K562 (cell line): ENCODE data around the gene PTP4A2. TPM values are rescaled to one million over a fixed set of nuclear protein-coding genes. Genes with fewer than 3 reads are reported as not detected.

Experiments used
- ATAC-seq: fragments of 200-7000 bp; cut with Tn5 transposase; 3 replicates; pipeline ENCODE4 v1.9.1; 2020; ENCODE audit warnings: moderate library complexity
- BruUV-seq: library from RNA; stranded (reverse); fragments of 400-500 nt; replicated peaks from 2 replicates; lab custom pipeline; 2021; lab: Mats Ljungman, UMichigan
- CTCF ChIA-PET: fragments of 300-600 bp; formaldehyde crosslinking; extraction: SDS; loops from one replicate; lab custom pipeline; 2021; ENCODE audit warnings: low intra/inter-chr PET ratio; lab: Yijun Ruan, JAX
- POLR2A ChIA-PET: fragments of 300-600, 350-650 bp; sonication (Branson Sonifier 250); formaldehyde crosslinking; extraction: SDS; loops from one replicate; lab custom pipeline; 2021; ENCODE audit warnings: antibody characterized with exemption, inconsistent platforms; lab: Yijun Ruan, JAX
- DNase-seq, 4 experiments: peaks; one replicate each; pipeline versions ENCODE4 v3.0.0 to v3.0.0-alpha.2; 2011 to 2018; ENCODE audit warnings: low spot score in 3 of 4, mixed read lengths in 3 of 4; ENCODE audit errors: extremely low read depth in 1 of 4
- FAIRE-seq: peaks from 2 replicates; lab custom pipeline; 2011; peaks lifted over from hg19 to GRCh38; lab: Jason Lieb, UNC
- H2AFZ ChIP-seq: 2 replicates; pipeline ENCODE4 v1.6.0; 2011; ENCODE audit warnings: low read depth, low read length, control low read depth, inconsistent platforms
- H3K27ac ChIP-seq: fragments of 200-600 bp; 3 replicates; pipeline ENCODE4 v1.8.0; 2011; ENCODE audit warnings: low read depth, mild to moderate bottlenecking, control low read depth, inconsistent platforms, low read length, moderate library complexity, mixed read lengths; ENCODE audit errors: extremely low read depth
- H3K27me3 ChIP-seq, 2 experiments: fragments of 300-600 bp in 1 of 2; 2 replicates in 1 of 2; 3 replicates in 1 of 2; pipeline versions ENCODE4 v1.6.0 to v1.8.0; 2011; ENCODE audit warnings: inconsistent platforms in 2 of 2, low read length in 2 of 2, mild to moderate bottlenecking in 1 of 2, mixed read lengths in 1 of 2, moderate library complexity in 1 of 2; ENCODE audit not compliant: control insufficient read depth in 2 of 2, insufficient read depth in 2 of 2
- H3K36me3 ChIP-seq: fragments of 300-600 bp; 3 replicates; pipeline ENCODE4 v1.8.0; 2011; ENCODE audit warnings: mild to moderate bottlenecking, low read length, inconsistent platforms; ENCODE audit not compliant: control insufficient read depth, insufficient read depth
- H3K4me1 ChIP-seq, 2 experiments: fragments of 200-600 bp in 1 of 2; replicated peaks in 1 of 2; 2 replicates in 1 of 2; 3 replicates in 1 of 2; pipeline versions ENCODE4 v1.5.1 to v1.8.0; 2011; ENCODE audit warnings: inconsistent platforms in 2 of 2, low read length in 2 of 2, mild to moderate bottlenecking in 1 of 2, mixed read lengths in 1 of 2, moderate library complexity in 1 of 2; ENCODE audit not compliant: control insufficient read depth in 2 of 2, insufficient read depth in 2 of 2
- H3K4me2 ChIP-seq: 2 replicates; pipeline ENCODE4 v1.6.1; 2011; ENCODE audit warnings: low read length, control low read depth, inconsistent platforms, mixed read lengths; ENCODE audit not compliant: insufficient read depth
- H3K4me3 ChIP-seq: fragments of 200-600 bp; sonication (generic), shearing (Covaris generic); 2 replicates; pipeline ENCODE4 v1.5.1; 2016; ENCODE audit warnings: control low read depth, inconsistent platforms
- H3K79me2 ChIP-seq: fragments of 200-600 bp; 3 replicates; pipeline ENCODE4 v1.8.0; 2011; ENCODE audit warnings: low read length, inconsistent platforms; ENCODE audit not compliant: control insufficient read depth, insufficient read depth
- H3K9ac ChIP-seq, 2 experiments: 2 replicates each; pipeline versions ENCODE4 v1.6.0 to v1.6.1; 2011; ENCODE audit warnings: low read depth in 2 of 2, low read length in 2 of 2, control low read depth in 1 of 2, inconsistent platforms in 1 of 2, mild to moderate bottlenecking in 1 of 2, mixed read lengths in 1 of 2; ENCODE audit not compliant: insufficient read depth in 1 of 2
- H3K9me1 ChIP-seq: one replicate; pipeline ENCODE4 v1.6.0; 2011; ENCODE audit warnings: inconsistent platforms, mild to moderate bottlenecking, low read length, moderate library complexity; ENCODE audit not compliant: control insufficient read depth, insufficient read depth
- H3K9me3 ChIP-seq: replicated peaks from 2 replicates; pipeline ENCODE4 v1.5.1; 2011; ENCODE audit warnings: low read depth, low read length, inconsistent platforms; ENCODE audit not compliant: control insufficient read depth, insufficient read depth
- H4K20me1 ChIP-seq: replicated peaks from 2 replicates; pipeline ENCODE4 v1.6.1; 2011; ENCODE audit warnings: low read length, inconsistent platforms, mixed read lengths; ENCODE audit not compliant: control insufficient read depth, insufficient read depth
- BCLAF1 ChIP-seq, 2 experiments: fragments of 450-650 bp in 1 of 2; IDR thresholded peaks; 2 replicates each; pipeline ENCODE4 v1.6.1; 2011 to 2017; ENCODE audit warnings: low read depth in 2 of 2, antibody characterized with exemption in 1 of 2, borderline replicate concordance in 1 of 2, low read length in 1 of 2, mild to moderate bottlenecking in 1 of 2, mixed read lengths in 1 of 2; ENCODE audit not compliant: control insufficient read depth in 1 of 2
- CBX3 ChIP-seq, 2 experiments: IDR thresholded peaks; 1 replicate in 1 of 2; 2 replicates in 1 of 2; pipeline ENCODE4 v1.6.1; 2012; ENCODE audit warnings: inconsistent platforms in 2 of 2, low read length in 2 of 2, borderline replicate concordance in 1 of 2, control low read depth in 1 of 2
- CGGBP1 ChIP-seq: fragments of 250-450 bp; sonication (Bioruptor Pico); IDR thresholded peaks from 2 replicates; pipeline ENCODE4 v1.9.0; 2021; ENCODE audit warnings: mild to moderate bottlenecking
- ILF3 ChIP-seq: fragments of 450-650 bp; IDR thresholded peaks from 2 replicates; pipeline ENCODE4 v1.6.1; 2018; ENCODE audit warnings: antibody characterized with exemption, mild to moderate bottlenecking, moderate library complexity, borderline replicate concordance
- KLF6 ChIP-seq: fragments of 250-450 bp; sonication (Bioruptor Pico); IDR thresholded peaks from 2 replicates; pipeline ENCODE4 v1.4.0; 2020; ENCODE audit warnings: mild to moderate bottlenecking, moderate library complexity, borderline replicate concordance
- LARP7 ChIP-seq: fragments of 450-650 bp; IDR thresholded peaks from 2 replicates; pipeline ENCODE4 v1.6.1; 2016
- SAP30 ChIP-seq: fragments of 200-600 bp; sonication (generic); IDR thresholded peaks from 2 replicates; pipeline ENCODE4 v1.6.1; 2012; ENCODE audit warnings: borderline replicate concordance, low read depth, mild to moderate bottlenecking, moderate library complexity, low read length, control low read depth, inconsistent platforms; ENCODE audit not compliant: insufficient read depth, poor library complexity, severe bottlenecking
- SMAD2 ChIP-seq: fragments of 150-350 bp; IDR thresholded peaks from 2 replicates; pipeline ENCODE4 v1.6.1; 2014; ENCODE audit warnings: low read depth, mild to moderate bottlenecking, low read length
- ZFP1 ChIP-seq: fragments of 450-650 bp; formaldehyde crosslinking; IDR thresholded peaks from 2 replicates; pipeline ENCODE4 v1.4.0; 2020; ENCODE audit warnings: mild to moderate bottlenecking, mixed read lengths
- ZKSCAN1 ChIP-seq: fragments of 150-350 bp; IDR thresholded peaks from 2 replicates; pipeline ENCODE4 v1.6.1; 2016; ENCODE audit warnings: low read depth, low read length
- ZNF124 ChIP-seq: sonication (generic); formaldehyde crosslinking; IDR thresholded peaks from 2 replicates; pipeline ENCODE4 v1.8.1; 2022; ENCODE audit warnings: missing genetic modification reagents
- whole genome bisulfite sequencing: fragments of 100-300 bp; shearing (Covaris generic); methylation state at CpG from one replicate; pipeline ENCODE4 v1.1.6; 2016; ENCODE audit warnings: low coverage, mixed read lengths; ENCODE audit not compliant: insufficient coverage; ENCODE audit errors: missing lambda C conversion rate; 5-methylcytosine and 5-hydroxymethylcytosine counted together
- in situ Hi-C: fragments of 300-500 bp; cut with MboI; formaldehyde crosslinking; loops from 4 replicates; pipeline ENCODE4 v1.15.0; 2018; ENCODE audit warnings: inconsistent platforms, mixed read lengths
- intact Hi-C: fragments of 100-400 bp; cut with micrococcal nuclease; formaldehyde crosslinking; loops from 2 replicates; pipeline ENCODE4 v1.14.2; 2022
- polyA plus RNA-seq, 8 experiments: library from polyadenylated mRNA; depleted of rRNA in 4 of 8; stranded (reverse) in 5 of 8; unstranded in 3 of 8; fragments of >200 nt; fragmentation: Nextera tagmentation in 2 of 8; fragmentation: Illumina TruSeq in 1 of 8; extraction: Ambion mirVana in 2 of 8; extraction: Trizol in 1 of 8; gene quantifications; 2 replicates each; pipeline versions ENCODE4 v1.2.1 to v1.2.3, GENCODE V29; 2011 to 2014; ENCODE audit warnings: inconsistent platforms in 1 of 8, missing spikeins in 1 of 8
- total RNA-seq, 7 experiments: library from RNA; depleted of rRNA in 6 of 7; stranded (reverse); fragments of >200 nt in 6 of 7; fragmentation: Illumina TruSeq in 2 of 7; extraction: Trizol in 2 of 7; gene quantifications; 2 replicates each; pipeline versions ENCODE4 v1.2.1 to v1.2.3, GENCODE V29; 2011 to 2021; ENCODE audit warnings: low replicate concordance in 1 of 7

Gene PTP4A2
- total and polyA plus RNA-seq, 9 of the 15 experiments (the other 6 are each of a cell fraction or from before 2014, with no cell fraction given), result 197 to 870 (median 480) TPM

DNA sequence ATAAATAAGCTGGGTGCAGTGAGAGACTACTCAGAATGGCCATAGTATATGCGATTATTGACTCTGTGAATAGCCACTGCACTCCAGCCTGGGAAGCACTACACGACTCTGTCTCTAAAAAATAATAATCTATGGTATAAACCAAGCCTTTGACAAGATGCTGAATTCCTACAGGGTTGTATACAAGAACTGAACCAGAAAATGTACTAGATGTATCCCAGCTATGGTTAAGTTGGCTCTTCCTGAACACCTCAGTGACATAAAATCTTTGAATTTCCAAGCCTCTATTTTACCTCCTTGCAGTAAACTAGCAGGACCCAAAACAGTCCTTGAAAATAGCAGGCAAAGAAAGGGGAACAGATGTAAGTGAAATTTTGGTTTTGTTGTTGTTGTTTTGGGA, 32.5 kb downstream of the PTP4A2 start:
- Histone ChIP-seq H3K4me3 (no peak overlapping the region), H3K9ac (no peak overlapping the region), H3K4me1 (peaks cover 0 to 5% of the 10 kb centered on the region in 2 experiments; a peak in 2 of 5 replicates), H3K4me2 (no peak overlapping the region), H3K27ac (no peak overlapping the region), H3K9me3 (no peaks in the 10 kb centered on the region), H3K27me3 (no peaks in the 10 kb centered on the region; a peak in 1 of 5 replicates), H2AFZ (no peak overlapping the region), H3K36me3 (peaks cover 52% of the 10 kb centered on the region), H4K20me1 (0 out of 2 replicates have a peak, but pooled peaks cover 3% of the 10 kb centered on the region), H3K9me1 (no peaks in the 10 kb centered on the region), H3K79me2 (peaks cover 16% of the 10 kb centered on the region; the same call in 2 of the 3 replicates)
- CTCF ChIA-PET, result no interaction called here
- POLR2A ChIA-PET, result interaction anchor here (0.6 to 5.7 kb wide), 13 partner anchors 11 to 58 kb away, joined by 3 to 69 read pairs (median 4); partner anchors contain the start of gene PTP4A2
- intact Hi-C loops (no loop called here), in situ Hi-C loops (no loop called here)
- ATAC-seq (peak; percentile 60), DNase-seq (no peak), FAIRE-seq (no peak)
- 67% methylated on average over 2 of the region's 2 CpGs for WGBS
- BruUV-seq, result no TSS peak
- TF ChIP-seq SMAD2, result no peak
- TF ChIP-seq CGGBP1 (CRISPR knock-in tag), result 0 out of 2 replicates have a peak, but pooled peaks have one; percentile 10
- TF ChIP-seq KLF6 (CRISPR knock-in tag), result no peak
- no peak for TF ChIP-seq LARP7
- TF ChIP-seq CBX3 (IDR thresholded peaks at IDR 0.05; ENCODE audit: borderline replicate concordance in 1 of 2, low read length in 2 of 2), result 0 out of 3 replicates have a peak, but pooled peaks of 1 of the 2 experiments have one; percentile 10
- no peak for TF ChIP-seq ZFP1 (CRISPR knock-in tag)
- TF ChIP-seq BCLAF1 (IDR thresholded peaks at IDR 0.05; ENCODE audit: borderline replicate concordance in 1 of 2, control insufficient read depth in 1 of 2, low read depth in 2 of 2, low read length in 1 of 2), result 0 out of 4 replicates have a peak, but pooled peaks of 1 of the 2 experiments have one; percentile 54
- TF ChIP-seq ZKSCAN1, result no peak
- 0 out of 2 replicates have a peak, but pooled peaks have one; percentile 17 for TF ChIP-seq ILF3
- TF ChIP-seq SAP30, result no peak
- no peak for TF ChIP-seq ZNF124 (CRISPR knock-in tag)
